Measurements from ENCODE around the gene GABARAP.

GABARAP gene

DNA sequence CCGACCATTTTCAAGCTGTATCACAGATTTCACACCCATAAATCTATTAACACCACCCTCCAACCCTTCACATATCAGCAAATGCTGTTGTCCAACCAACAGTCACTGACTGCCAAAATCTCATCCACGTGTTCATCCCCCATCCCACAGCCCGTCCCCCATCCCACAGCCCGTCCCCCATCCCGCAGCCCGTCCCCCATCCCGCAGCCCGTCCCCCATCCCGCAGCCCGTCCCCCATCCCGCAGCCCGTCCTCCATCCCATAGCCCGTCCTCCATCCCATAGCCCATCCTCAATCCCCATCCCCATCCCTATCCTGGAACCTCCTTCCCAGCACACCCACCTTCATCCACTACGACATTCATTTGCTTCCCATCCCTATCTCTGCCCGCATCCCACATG is 36.7 kb downstream of the GABARAP start:
- no peak for DNase-seq

DNA sequence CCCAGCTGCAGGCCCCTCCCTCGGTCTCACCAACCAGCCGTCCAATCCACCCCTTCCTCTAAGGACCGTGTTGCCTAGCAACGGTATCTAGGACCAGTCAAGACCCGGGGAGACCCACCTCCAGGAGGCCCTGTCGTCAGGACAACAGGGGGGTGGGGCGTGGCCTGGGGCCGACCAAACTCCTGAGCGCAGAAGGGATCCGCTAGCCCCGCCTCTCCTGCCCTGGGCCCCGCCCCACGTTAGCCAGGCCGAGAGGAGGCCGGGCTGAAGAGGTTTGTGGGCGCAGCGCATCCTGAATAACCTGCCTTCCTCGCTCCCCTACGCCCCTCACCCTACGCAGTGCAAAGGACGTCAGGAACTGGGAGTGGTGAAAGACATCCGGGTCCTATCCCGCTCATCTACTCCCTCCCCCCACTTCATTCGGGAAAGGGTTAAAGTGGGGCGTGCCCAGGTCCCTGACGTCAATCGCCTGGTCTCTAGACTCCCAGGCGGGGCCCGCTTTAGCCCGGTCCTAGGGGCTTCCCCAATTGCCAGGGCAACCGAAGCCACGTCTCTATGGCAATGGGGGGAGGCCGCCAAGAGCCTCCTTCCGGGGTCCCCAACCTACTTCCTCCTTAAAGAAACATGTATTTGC is 37.3 kb downstream of the GABARAP start:
- peak; percentile 94 to 97 (median 95) for DNase-seq

DNA sequence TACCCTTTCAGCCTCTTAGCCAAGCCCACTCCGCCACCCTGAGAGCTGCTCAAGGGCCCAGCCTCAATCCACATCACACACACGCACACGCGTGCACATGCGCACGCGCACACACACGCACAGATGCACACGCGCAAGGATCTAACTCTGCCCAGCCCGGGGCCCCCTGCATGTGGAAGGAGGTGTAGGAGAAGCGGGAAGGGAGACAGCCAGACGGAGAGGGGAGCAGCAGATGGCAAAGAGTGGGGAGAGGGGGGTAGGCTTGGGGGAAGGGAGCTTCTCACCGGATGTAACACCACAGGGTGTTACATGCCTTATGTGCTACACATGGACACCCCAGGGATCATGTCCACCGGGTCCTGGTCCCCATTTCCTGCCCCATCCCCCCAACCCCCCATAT is 37.9 kb downstream of the GABARAP start:
- peak in 1 of 5 donors; percentile 33 for DNase-seq

DNA sequence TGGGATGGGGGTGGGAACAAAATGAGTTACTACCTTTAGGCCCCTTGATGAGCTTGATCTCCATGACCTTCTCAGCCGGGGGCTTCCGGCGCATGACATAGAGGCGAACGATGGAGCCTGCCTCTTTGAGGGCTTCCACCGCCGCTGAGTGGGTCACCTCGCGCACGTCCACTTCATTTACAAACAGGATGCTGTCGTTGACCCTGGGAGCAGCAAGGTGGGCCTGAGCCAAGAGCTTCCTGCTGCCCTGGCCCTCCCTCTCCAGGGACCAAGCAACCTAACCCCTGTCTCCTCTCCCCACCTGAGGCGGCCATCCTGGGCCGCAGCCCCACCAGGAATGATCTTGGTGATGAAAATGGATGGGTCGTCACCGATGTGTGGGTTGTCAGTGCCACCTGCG is 38.9 kb downstream of the GABARAP start:
- no peak for DNase-seq

DNA sequence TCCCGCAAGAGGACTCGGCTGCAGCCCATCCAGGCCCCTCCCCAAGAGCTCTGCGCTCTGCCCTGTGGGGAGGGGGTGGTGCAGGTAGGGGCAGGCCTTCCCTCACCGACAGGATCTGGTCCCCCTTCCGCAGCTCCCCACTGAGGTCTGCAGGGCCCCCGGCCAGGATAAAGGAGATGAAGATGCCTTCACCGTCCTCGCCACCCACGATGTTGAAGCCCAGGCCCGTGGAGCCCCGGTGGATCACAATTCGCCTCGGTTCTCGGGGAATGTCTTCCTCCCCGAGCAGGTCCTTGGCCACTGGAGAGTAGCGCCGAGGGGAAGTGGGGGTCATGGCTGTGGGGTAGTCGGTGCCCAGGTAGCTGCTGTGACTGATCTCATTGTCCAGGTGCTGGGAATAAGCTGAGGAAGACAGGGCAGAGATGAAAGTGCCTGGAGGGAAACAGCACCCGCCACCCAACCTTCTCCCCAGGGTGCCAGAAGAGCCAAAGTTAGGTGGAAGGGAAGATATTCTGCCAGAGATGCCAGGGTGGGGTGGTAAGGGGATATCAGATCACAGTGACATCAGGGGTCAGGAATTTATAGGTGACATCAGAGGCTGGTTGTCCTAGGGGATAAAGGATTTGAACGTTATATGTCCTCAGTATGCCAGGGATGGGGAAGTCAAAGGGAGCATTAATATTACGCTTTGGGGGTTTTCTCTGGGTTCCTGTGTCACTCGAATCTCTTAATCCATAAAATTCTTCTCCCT is 45.4 kb downstream of the GABARAP start:
- no peak for DNase-seq

DNA sequence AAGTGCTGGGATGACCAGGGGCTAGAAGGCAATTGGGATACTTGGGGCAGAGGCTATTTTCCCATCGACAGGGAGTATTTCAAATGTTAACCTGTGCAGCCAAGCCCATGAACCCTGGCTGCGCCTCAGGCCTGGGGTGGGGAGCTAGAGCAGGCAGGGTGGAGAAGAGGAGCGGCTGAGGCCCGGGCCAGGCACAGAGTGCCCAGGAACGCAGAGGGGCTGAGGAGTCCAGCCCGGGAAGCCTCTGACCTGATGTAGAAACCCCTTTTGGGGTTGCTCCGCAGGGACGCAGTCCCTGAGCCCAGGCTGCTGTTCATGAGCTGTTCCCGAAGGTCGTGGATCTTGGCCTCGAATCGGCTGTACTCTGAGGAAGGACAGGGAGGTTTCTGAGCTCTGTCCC is 46.3 kb downstream of the GABARAP start:
- no peak for DNase-seq

DNA sequence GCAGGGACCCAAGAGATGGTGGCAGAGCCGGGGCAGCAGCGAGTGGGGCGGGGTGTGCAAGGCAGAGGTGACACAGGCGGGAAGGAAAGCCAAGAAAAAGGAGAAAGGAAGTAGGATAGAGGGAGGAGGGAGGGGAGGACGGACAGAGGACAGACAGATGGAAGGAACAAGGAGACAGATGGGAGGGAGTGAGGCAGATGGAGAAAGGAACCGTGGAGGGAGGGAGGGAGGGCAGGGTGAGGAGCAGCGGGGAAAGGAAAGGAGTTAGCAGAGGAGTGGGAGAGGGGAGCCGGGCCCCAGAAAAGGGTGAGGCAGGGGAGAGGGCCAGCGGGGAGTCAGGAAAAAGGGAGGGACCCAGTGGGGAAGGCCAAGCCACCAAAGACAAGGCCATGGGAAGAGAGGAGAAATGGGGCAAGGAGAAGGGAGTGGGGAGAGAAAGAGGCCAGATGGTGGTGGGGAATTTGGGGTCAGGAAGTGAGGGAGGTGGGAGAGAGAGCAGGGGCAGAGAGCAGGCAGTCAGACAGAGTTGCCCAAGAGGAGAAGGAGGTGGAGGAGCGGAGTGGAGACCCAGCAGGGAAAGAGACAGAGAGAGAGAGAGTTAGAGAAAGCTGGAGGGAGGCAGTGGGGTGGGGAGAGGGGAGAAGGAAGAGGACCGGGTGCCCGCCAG is 49.8 kb downstream of the GABARAP start:
- DNase-seq = no peak

DNA sequence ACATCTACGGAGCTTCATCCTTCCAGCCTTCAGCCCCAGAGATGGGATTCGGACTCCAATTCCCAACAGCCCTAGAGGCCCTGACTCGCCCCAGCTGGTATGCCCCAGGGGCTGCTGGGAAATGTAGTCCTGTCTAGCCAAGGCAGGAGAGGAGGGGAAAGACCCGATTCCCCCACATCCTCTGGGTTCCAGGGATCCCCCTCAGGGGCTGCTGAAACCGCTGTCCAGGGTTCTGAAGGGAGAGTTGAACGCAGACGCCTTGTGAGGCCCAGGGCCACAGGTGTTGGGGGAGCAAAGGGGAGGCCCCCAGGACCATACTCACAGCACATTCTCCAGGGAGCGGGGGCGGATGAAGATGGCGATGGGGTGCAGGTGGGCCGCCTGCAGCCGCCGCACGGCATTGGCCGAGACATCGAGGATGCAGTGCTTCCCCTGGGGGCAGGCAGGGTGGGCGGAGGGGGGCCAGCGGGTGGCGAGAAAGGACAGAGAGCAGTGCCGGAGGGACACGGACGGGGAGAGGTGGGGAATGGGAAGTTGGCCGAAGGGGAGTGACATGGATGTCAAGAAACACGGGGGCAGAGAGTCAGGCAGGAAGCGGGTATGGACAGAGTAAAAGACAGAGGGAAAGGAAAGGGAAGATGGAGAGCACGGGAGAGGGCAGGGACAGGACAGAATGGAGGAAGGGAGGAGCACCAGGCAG is 50.5 kb downstream of the GABARAP start:
- DNase-seq = no peak

DNA sequence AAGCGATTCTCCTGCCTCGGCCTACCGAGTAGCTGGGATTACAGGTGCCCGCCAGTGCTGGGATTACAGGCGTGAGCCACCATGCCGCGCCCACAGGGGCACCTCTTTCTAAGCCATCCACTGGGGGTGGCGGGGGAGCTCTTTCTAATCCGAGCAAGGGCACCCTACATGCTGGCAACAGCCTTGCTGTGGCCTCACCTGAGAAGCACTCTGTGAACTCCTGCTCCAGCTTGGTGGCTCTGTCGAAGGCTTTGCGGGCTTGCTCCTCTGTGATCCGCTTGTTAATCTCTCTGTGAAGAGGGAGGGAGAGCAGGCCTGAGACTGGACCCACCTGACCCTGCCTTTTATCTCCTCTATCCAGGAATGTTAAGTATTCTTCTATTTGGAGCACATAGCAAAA is 51.2 kb downstream of the GABARAP start:
- no peak for DNase-seq

DNA sequence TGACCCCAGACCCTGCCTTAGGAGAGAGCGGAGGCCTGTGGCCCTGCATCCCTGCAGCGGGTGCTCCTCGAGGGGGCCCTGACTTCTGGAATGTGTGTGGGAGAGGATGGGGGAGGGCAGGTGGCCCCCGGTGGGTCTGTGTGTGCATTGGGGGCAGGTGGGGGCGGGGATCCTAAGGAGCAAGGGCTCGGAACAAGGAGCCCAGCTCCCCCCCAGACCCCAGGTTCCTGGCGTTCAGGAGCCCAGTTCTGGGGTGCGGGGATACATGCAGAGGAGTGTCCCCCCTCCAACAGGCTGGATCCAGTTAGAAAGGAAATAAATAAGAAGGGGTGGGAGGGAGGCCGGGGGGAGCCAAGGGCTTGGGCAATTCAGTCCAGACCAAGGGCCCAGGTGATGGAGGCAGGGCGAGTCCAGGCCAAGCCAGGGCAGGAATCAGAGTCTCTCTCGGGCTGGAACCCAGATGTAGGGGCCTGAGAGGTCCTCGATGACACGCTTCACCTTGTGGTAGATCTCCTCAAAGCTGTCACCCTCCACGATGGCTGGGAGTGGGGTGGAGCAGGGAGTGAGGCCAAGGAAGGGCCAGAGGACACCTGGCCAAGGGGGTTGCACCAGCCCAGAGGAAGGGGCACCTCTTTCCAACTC is 51.9 kb downstream of the GABARAP start:
- DNase-seq = no peak
